MM.1S (cell line): Measurements from ENCODE around the gene CADM2.

Experiments used
- DNase-seq: peaks from one replicate; pipeline ENCODE4 v3.0.0-alpha.2; 2015
- H2AFZ ChIP-seq: fragments of 300-600 bp; sonication (generic); 2 replicates; pipeline ENCODE4 v1.6.0; 2016; ENCODE audit warnings: antibody characterized with exemption, low read length
- H3F3A ChIP-seq: fragments of 300-600 bp; sonication (generic); 2 replicates; pipeline ENCODE4 v1.6.1; 2016; ENCODE audit warnings: mild to moderate bottlenecking, antibody characterized with exemption, low read length, moderate library complexity, mixed read lengths; ENCODE audit not compliant: insufficient read depth
- H3K27ac ChIP-seq: fragments of 300-600 bp; sonication (generic); 2 replicates; pipeline ENCODE4 v1.5.1; 2016; ENCODE audit warnings: mild to moderate bottlenecking, low read length
- H3K27me3 ChIP-seq: fragments of 300-600 bp; sonication (generic); replicated peaks from 2 replicates; pipeline ENCODE4 v1.6.0; 2016; ENCODE audit warnings: low read length; ENCODE audit not compliant: insufficient read depth
- H3K36me3 ChIP-seq: fragments of 300-600 bp; sonication (generic); replicated peaks from 2 replicates; pipeline ENCODE4 v1.6.1; 2016; ENCODE audit warnings: mild to moderate bottlenecking, low read length, mixed read lengths; ENCODE audit not compliant: insufficient read depth
- H3K4me1 ChIP-seq: fragments of 300-600 bp; sonication (generic); 2 replicates; pipeline ENCODE4 v1.6.1; 2016; ENCODE audit warnings: low read length, mixed read lengths
- H3K4me2 ChIP-seq: fragments of 300-600 bp; sonication (generic); 2 replicates; pipeline ENCODE4 v1.6.0; 2016; ENCODE audit warnings: low read depth, low read length
- H3K4me3 ChIP-seq: fragments of 300-600 bp; sonication (generic); 2 replicates; pipeline ENCODE4 v1.5.1; 2016; ENCODE audit warnings: low read length, mixed read lengths
- H3K79me2 ChIP-seq: fragments of 300-600 bp; sonication (generic); 2 replicates; pipeline ENCODE4 v1.6.1; 2016; ENCODE audit warnings: mixed run types, low read length, mixed read lengths
- H3K9ac ChIP-seq: fragments of 300-600 bp; sonication (generic); 2 replicates; pipeline ENCODE4 v1.6.1; 2016; ENCODE audit warnings: low read length, mixed read lengths
- H3K9me2 ChIP-seq: fragments of 300-600 bp; sonication (generic); replicated peaks from 2 replicates; pipeline ENCODE4 v1.6.1; 2016; ENCODE audit warnings: mild to moderate bottlenecking, low read length, mixed read lengths; ENCODE audit not compliant: insufficient read depth
- H3K9me3 ChIP-seq: fragments of 300-600 bp; sonication (generic); replicated peaks from 2 replicates; pipeline ENCODE4 v1.6.1; 2016; ENCODE audit warnings: mild to moderate bottlenecking, low read length, mixed read lengths; ENCODE audit not compliant: insufficient read depth
- H4K20me1 ChIP-seq: fragments of 300-600 bp; sonication (generic); 2 replicates; pipeline ENCODE4 v1.6.1; 2016; ENCODE audit warnings: mild to moderate bottlenecking, low read length, moderate library complexity, mixed read lengths; ENCODE audit not compliant: insufficient read depth
- CTCF ChIP-seq: fragments of 300-600 bp; sonication (generic); IDR thresholded peaks from 2 replicates; pipeline ENCODE4 v1.5.1; 2016; ENCODE audit warnings: antibody characterized with exemption, low read length, mixed read lengths
- EZH2 ChIP-seq: fragments of 300-600 bp; sonication (generic); optimal IDR thresholded peaks from 2 replicates; pipeline ENCODE3; 2017; ENCODE audit warnings: low read depth, mild to moderate bottlenecking, antibody characterized with exemption, low read length, mixed read lengths
- EZH2phosphoT487 ChIP-seq: fragments of 300-600 bp; sonication (generic); IDR thresholded peaks from 2 replicates; pipeline ENCODE4 v1.6.1; 2018; ENCODE audit warnings: antibody characterized with exemption, low read length

The CADM2 gene

GRCh38 chr3:85074003-85074402, 115.2 kb downstream of the CADM2 start:
- TF ChIP-seq EZH2 (no peak), CTCF (no peak), EZH2phosphoT487 (no peak)
- H3K27ac ChIP-seq: no peak overlapping the region
- H3K4me2 ChIP-seq: no peak overlapping the region
- H4K20me1 ChIP-seq: no peaks in the 10 kb centered on the region
- no peak overlapping the region for H2AFZ ChIP-seq
- H3K9me3 ChIP-seq: no peaks in the 10 kb centered on the region
- H3K4me1 ChIP-seq: no peaks in the 10 kb centered on the region
- H3K4me3 ChIP-seq: no peak overlapping the region
- H3F3A ChIP-seq: no peaks in the 10 kb centered on the region
- no peaks in the 10 kb centered on the region for H3K36me3 ChIP-seq
- DNase-seq: no peak
- no peaks in the 10 kb centered on the region for H3K9me2 ChIP-seq
- H3K9ac ChIP-seq: no peak overlapping the region
- no peaks in the 10 kb centered on the region for H3K27me3 ChIP-seq
- no peaks in the 10 kb centered on the region for H3K79me2 ChIP-seq

- H3K9me3 ChIP-seq: no peaks in the 10 kb centered on the region
These were observed 116.9 kb downstream of the CADM2 start for GRCh38 chr3:85075663-85076062.

GRCh38 chr3:85077018-85077417, 118.2 kb downstream of the CADM2 start:
- no peaks in the 10 kb centered on the region for H3K27me3 ChIP-seq
- no peak overlapping the region for H3K4me2 ChIP-seq
- H3K9me3 ChIP-seq: no peaks in the 10 kb centered on the region
- DNase-seq: no peak
- no peak overlapping the region for H3K4me3 ChIP-seq
- no peak overlapping the region for H3K9ac ChIP-seq
- no peaks in the 10 kb centered on the region for H3K4me1 ChIP-seq
- H4K20me1 ChIP-seq: no peaks in the 10 kb centered on the region
- H3K27ac ChIP-seq: no peak overlapping the region
- H3K9me2 ChIP-seq: no peaks in the 10 kb centered on the region
- H2AFZ ChIP-seq: no peak overlapping the region
- TF ChIP-seq EZH2phosphoT487 (no peak), CTCF (no peak), EZH2 (no peak)
- H3F3A ChIP-seq: no peaks in the 10 kb centered on the region
- H3K36me3 ChIP-seq: no peaks in the 10 kb centered on the region
- H3K79me2 ChIP-seq: no peaks in the 10 kb centered on the region

More at GRCh38 chr3:85075663-85076062, 116.9 kb downstream of the CADM2 start:
- H3K27me3 ChIP-seq: no peaks in the 10 kb centered on the region
- H3K79me2 ChIP-seq: no peaks in the 10 kb centered on the region
- DNase-seq: no peak
- no peak overlapping the region for H2AFZ ChIP-seq
- H4K20me1 ChIP-seq: no peaks in the 10 kb centered on the region
- no peak overlapping the region for H3K9ac ChIP-seq
- H3K4me1 ChIP-seq: no peaks in the 10 kb centered on the region
- TF ChIP-seq EZH2phosphoT487 (no peak), EZH2 (no peak), CTCF (no peak)
- H3K9me2 ChIP-seq: no peaks in the 10 kb centered on the region
- no peak overlapping the region for H3K27ac ChIP-seq
- no peak overlapping the region for H3K4me2 ChIP-seq
- no peaks in the 10 kb centered on the region for H3K36me3 ChIP-seq
- H3F3A ChIP-seq: no peaks in the 10 kb centered on the region
- no peak overlapping the region for H3K4me3 ChIP-seq
